ENCODE results near the gene RNF4. TPM values are rescaled to one million over a fixed set of nuclear protein-coding genes. Genes with fewer than 3 reads are reported as not detected.

The RNF4 gene
- total RNA-seq, 6 experiments from 2014 or later: 46.1 to 52.8 (median 49.9) TPM

DNA sequence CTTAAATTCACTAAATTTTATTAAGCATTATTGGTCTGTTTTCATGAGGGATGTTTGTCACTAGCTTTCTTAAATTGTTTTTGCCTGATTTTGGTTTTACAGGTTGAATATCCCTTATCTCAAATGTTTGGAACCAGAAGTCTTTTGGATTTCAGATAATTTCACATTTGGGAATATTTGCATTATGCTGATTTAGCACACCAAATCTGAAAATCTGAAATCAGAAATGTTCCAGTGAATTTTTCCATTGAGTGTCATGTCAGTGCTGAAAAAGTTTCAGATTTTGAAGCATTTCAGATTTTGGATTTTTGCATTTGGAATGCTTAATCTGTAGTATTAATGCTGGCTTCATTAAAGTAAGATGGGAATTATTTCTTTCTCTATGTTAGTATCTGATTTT is 82.2 kb downstream of the RNF4 start:
- H3K27ac Mint-ChIP-seq: no peak overlapping the region
- H3K36me3 Mint-ChIP-seq (ENCODE audit: low read depth): peaks cover 3% of the 10 kb centered on the region; the same call in 1 of the 2 replicates
- no peak overlapping the region for H3K4me3 Mint-ChIP-seq
- H3K9me3 Mint-ChIP-seq: no peaks in the 10 kb centered on the region
- TF ChIP-seq, protein P1, sequence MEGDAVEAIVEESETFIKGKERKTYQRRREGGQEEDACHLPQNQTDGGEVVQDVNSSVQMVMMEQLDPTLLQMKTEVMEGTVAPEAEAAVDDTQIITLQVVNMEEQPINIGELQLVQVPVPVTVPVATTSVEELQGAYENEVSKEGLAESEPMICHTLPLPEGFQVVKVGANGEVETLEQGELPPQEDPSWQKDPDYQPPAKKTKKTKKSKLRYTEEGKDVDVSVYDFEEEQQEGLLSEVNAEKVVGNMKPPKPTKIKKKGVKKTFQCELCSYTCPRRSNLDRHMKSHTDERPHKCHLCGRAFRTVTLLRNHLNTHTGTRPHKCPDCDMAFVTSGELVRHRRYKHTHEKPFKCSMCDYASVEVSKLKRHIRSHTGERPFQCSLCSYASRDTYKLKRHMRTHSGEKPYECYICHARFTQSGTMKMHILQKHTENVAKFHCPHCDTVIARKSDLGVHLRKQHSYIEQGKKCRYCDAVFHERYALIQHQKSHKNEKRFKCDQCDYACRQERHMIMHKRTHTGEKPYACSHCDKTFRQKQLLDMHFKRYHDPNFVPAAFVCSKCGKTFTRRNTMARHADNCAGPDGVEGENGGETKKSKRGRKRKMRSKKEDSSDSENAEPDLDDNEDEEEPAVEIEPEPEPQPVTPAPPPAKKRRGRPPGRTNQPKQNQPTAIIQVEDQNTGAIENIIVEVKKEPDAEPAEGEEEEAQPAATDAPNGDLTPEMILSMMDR (IDR thresholded peaks at IDR 0.05): no peak
- H3K4me1 Mint-ChIP-seq (ENCODE audit: low read depth): no peaks in the 10 kb centered on the region
- DNase-seq: no peak
- no peaks in the 10 kb centered on the region for H3K27me3 Mint-ChIP-seq (ENCODE audit: insufficient read depth)

GRCh38 chr4:2552806-2553205 is 83.9 kb downstream of the RNF4 start:
- DNase-seq: no peak
- no peaks in the 10 kb centered on the region for H3K9me3 Mint-ChIP-seq
- H3K27ac Mint-ChIP-seq: no peak overlapping the region
- no peaks in the 10 kb centered on the region; the same call in 1 of the 2 replicates for H3K36me3 Mint-ChIP-seq (ENCODE audit: low read depth)
- no peaks in the 10 kb centered on the region for H3K4me1 Mint-ChIP-seq (ENCODE audit: low read depth)
- H3K27me3 Mint-ChIP-seq (ENCODE audit: insufficient read depth): no peaks in the 10 kb centered on the region
- H3K4me3 Mint-ChIP-seq: no peak overlapping the region
- TF ChIP-seq, protein P1 (IDR thresholded peaks at IDR 0.05): no peak

- peaks cover 3% of the 10 kb centered on the region for H3K27me3 Mint-ChIP-seq (ENCODE audit: insufficient read depth)
Measured at GRCh38 chr4:2558301-2558700, 89.4 kb downstream of the RNF4 start.

DNA sequence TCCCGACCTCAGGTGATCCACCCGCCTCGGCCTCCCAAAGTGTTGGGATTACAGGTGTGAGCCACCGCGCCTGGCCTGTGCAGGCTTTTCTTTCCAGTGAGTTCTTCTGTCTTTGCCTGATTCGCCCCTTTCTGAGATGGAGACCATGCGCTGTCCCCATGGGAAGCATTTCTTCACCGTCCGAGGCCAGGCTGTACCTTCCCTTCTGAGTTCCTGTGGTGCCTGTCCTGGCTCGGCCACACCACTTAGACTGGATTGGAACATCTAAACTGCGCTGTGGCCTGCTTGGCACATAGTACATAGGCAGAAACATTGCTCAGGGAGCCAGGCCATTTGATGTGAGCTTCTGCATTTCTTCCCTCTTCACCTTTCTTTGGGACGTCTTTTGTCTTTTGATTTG is 91.3 kb downstream of the RNF4 start:
- no peaks in the 10 kb centered on the region for H3K9me3 Mint-ChIP-seq
- no peak for DNase-seq
- TF ChIP-seq, protein P1 (IDR thresholded peaks at IDR 0.05): no peak
- no peak overlapping the region for H3K27ac Mint-ChIP-seq
- H3K27me3 Mint-ChIP-seq (ENCODE audit: insufficient read depth): peaks cover 3% of the 10 kb centered on the region
- H3K4me1 Mint-ChIP-seq (ENCODE audit: low read depth): peaks cover 11% of the 10 kb centered on the region
- H3K4me3 Mint-ChIP-seq: no peak overlapping the region
- H3K36me3 Mint-ChIP-seq (ENCODE audit: low read depth): peaks cover 5% of the 10 kb centered on the region; the same call in 1 of the 2 replicates

More at GRCh38 chr4:2558301-2558700, 89.4 kb downstream of the RNF4 start:
- H3K9me3 Mint-ChIP-seq: no peaks in the 10 kb centered on the region
- no peak for DNase-seq
- H3K4me1 Mint-ChIP-seq (ENCODE audit: low read depth): peaks cover 6% of the 10 kb centered on the region
- no peak overlapping the region for H3K27ac Mint-ChIP-seq
- TF ChIP-seq, protein P1 (IDR thresholded peaks at IDR 0.05): no peak
- H3K4me3 Mint-ChIP-seq: no peak overlapping the region
- peaks cover 5% of the 10 kb centered on the region; the same call in 1 of the 2 replicates for H3K36me3 Mint-ChIP-seq (ENCODE audit: low read depth)

Other genes starting within 250 kb of the RNF4 start
- gene HAUS3, start 227.0 kb upstream of the RNF4 start, total RNA-seq (2021; fragmentation: NEBNext Ultra II Directional; extraction: Animal tissue kit (Norgen Biotek cat#: 25700)): 10 to 100 TPM in 2 of 6 experiments, 1 to 10 TPM in 4; 6.9 to 10.8 (median 8.6) TPM
- 1 to 10 TPM; 1.5 to 3.4 (median 2.2) TPM for gene POLN, start 227.0 kb upstream of the RNF4 start, total RNA-seq (2021; fragmentation: NEBNext Ultra II Directional; extraction: Animal tissue kit (Norgen Biotek cat#: 25700))
- gene MXD4, start 207.0 kb upstream of the RNF4 start, total RNA-seq (2021; fragmentation: NEBNext Ultra II Directional; extraction: Animal tissue kit (Norgen Biotek cat#: 25700)): 10 to 100 TPM; 56.5 to 81.8 (median 60.3) TPM
- 1 to 10 TPM; 1.8 to 5.4 (median 2.2) TPM for gene ZFYVE28, start 50.5 kb upstream of the RNF4 start, total RNA-seq (2021; fragmentation: NEBNext Ultra II Directional; extraction: Animal tissue kit (Norgen Biotek cat#: 25700))
- not detected for gene CFAP99, start 50.2 kb upstream of the RNF4 start, total RNA-seq (2021; fragmentation: NEBNext Ultra II Directional; extraction: Animal tissue kit (Norgen Biotek cat#: 25700))
- 10 to 100 TPM; 20.4 to 22.3 (median 20.8) TPM for gene FAM193A, start 67.5 kb downstream of the RNF4 start, total RNA-seq (2021; fragmentation: NEBNext Ultra II Directional; extraction: Animal tissue kit (Norgen Biotek cat#: 25700))